Measurements from ENCODE around the gene CNKSR1. TPM values are rescaled to one million over a fixed set of nuclear protein-coding genes. Genes with fewer than 3 reads are reported as not detected.

The CNKSR1 gene
- total RNA-seq, 4 donors from 2014 or later = 16.8 to 71.4 (median 45.0) TPM

DNA sequence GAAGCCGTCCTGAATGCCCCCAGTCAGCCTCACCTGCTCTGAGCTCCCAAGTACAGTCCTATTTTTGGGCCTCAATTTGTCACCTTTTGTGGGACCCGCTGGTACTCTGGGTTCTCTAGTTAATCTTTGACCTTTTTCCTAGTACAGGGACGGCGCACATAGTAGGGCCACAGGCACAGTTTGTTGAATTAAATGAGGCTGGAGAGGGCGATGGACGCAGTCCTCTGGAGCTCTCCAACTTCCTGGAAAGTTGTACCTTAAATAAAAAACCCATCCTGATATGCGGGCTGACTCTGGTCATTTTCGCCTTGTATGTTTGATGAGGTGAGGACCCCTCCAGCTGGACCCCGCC lies 13.6 kb upstream of the CNKSR1 start:
- intact Hi-C loops (cut with DNase I; ENCODE audit: low total_unique reads) = no loop called here
- DNase-seq (ENCODE audit: low spot score in 2 of 2) = no peak
- 68 to 78% methylated on average over 9 of the region's 9 CpGs for WGBS, 2 donors
- H3K4me3 ChIP-seq (ENCODE audit: low read depth, poor library complexity, severe bottlenecking) = no peak overlapping the region
- TF ChIP-seq, protein P1, sequence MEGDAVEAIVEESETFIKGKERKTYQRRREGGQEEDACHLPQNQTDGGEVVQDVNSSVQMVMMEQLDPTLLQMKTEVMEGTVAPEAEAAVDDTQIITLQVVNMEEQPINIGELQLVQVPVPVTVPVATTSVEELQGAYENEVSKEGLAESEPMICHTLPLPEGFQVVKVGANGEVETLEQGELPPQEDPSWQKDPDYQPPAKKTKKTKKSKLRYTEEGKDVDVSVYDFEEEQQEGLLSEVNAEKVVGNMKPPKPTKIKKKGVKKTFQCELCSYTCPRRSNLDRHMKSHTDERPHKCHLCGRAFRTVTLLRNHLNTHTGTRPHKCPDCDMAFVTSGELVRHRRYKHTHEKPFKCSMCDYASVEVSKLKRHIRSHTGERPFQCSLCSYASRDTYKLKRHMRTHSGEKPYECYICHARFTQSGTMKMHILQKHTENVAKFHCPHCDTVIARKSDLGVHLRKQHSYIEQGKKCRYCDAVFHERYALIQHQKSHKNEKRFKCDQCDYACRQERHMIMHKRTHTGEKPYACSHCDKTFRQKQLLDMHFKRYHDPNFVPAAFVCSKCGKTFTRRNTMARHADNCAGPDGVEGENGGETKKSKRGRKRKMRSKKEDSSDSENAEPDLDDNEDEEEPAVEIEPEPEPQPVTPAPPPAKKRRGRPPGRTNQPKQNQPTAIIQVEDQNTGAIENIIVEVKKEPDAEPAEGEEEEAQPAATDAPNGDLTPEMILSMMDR (IDR thresholded peaks at IDR 0.05) = no peak
- no peak for TF ChIP-seq POLR2A (IDR thresholded peaks at IDR 0.05)

DNA sequence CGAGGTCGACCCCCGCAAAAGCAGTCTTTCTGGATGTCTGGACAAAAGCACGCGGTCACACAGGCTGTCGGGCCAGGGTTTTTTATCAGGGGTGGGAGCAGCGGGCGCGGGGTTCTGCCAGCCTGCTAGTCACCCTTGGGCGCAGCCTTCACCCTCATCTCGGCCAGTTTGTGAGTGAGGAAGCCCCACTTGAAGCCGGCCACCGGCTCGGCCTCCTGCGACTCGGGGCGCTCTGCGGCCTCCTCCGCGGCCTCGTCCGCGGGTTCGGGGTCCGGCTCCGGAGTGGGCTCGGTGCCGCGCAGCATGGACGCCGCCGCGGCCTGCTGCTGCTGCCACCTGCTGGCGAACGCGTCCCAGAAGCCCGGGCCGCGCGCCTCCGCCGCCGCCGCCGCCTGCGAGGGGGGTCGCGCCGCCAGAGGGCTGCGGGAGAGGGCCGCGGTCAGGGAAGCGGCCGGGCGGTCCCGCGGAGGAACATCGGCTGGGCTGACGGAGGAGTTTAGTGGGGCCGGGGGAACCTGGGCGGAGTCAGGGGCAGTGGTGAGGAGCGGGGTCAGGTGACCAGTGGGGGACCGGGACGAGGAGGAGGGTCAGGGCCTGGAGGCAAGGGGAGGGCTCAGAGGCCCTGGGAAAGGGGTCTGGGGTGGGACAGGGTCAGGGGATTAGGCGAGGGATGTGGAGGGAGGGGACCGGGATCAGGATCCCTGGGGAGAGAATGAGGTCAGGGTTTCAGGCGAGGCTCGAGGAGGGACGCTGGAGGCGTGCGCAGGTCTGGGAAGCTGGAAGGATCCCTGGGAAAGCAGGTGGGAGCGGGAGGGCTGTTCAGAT lies 13.0 kb upstream of the CNKSR1 start:
- TF ChIP-seq POLR2A (IDR thresholded peaks at IDR 0.05) = no peak
- TF ChIP-seq, protein P1 (IDR thresholded peaks at IDR 0.05) = no peak
- intact Hi-C loops (cut with DNase I; ENCODE audit: low total_unique reads) = no loop called here
- DNase-seq (ENCODE audit: low spot score in 2 of 2) = no peak
- H3K4me3 ChIP-seq (ENCODE audit: low read depth, poor library complexity, severe bottlenecking) = peak overlapping the region; percentile 16
- WGBS, 2 donors = 12 to 13% methylated on average over 28 to 44 of the region's 72 CpGs

DNA sequence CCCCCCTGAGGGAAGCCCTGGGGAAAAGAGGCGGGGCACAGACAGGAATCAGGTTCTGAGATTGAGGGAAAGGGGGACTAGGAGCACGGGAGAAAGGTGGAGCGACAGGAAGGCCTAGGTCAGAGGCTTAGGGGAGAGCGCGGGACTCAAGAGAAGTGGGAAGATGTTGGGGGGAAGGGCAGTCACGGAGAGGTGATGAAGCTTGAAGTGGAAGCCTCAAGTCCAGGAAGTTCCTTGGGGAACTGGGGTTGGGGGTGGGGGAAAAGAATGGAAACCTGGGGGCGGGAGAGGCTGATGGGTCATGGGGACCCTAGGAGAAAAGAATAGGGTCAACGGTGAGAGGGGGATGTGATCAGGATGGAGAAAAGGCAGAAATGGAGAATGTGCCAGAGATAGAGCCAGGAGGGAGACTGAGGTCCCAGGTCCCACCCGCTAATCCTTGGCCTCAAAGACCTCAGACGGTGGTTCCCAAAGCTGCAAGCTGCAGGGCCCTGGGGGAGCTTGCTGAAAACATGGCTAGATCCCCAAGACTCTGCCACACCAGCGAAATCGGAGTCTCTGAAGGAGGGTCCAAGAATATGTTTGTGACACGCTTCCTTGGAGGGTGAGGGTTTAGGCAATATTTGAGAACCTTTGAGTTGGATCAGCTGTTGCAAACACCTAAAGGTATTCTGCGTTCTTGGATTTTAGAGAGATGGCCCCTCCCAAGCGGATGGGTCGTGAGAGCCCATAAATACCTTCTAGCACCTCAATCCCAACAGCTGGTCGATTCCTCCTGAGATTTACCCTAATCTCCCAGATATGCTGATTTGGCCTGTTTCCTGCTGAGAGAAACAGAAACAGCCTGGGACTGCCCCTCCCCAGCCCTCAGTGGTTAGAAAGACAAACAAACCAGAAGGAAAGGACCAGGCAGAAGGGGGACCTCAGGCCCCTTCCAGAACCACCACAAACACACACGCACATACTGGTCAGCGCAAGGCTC lies 12.1 kb upstream of the CNKSR1 start:
- no peak overlapping the region for H3K4me3 ChIP-seq (ENCODE audit: low read depth, poor library complexity, severe bottlenecking)
- 74 to 75% methylated on average over 19 of the region's 19 CpGs for WGBS, 2 donors
- no peak for DNase-seq (ENCODE audit: low spot score in 2 of 2)
- intact Hi-C loops (cut with DNase I; ENCODE audit: low total_unique reads) = no loop called here
- TF ChIP-seq, protein P1 (IDR thresholded peaks at IDR 0.05) = no peak
- no peak for TF ChIP-seq POLR2A (IDR thresholded peaks at IDR 0.05)

DNA sequence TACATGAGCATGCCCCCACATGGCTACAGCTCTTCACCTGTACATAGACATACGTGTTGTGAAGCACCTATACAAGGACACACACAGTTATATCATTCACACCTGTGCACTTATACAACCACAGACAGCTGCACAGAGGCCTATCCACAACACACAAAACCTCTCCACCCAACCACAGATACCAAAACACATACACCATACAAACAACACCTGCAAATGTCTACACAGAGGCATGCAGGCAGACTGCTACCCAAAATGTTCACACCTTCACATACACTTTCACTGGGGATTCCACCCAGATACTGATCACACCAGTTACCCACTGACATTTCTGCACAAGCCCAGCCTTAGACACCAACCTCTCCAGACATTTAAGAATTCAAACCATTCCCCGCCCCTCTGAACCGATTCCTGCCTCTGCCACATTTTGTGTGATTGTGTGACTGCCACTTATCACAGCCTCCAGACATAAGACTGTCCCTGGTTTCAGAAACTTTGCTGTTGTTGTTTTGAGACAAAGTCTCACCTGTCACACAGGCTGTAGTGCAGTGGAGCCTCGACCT lies 10.5 kb upstream of the CNKSR1 start:
- intact Hi-C loops (cut with DNase I; ENCODE audit: low total_unique reads) = no loop called here
- TF ChIP-seq POLR2A (IDR thresholded peaks at IDR 0.05) = no peak
- TF ChIP-seq, protein P1 (IDR thresholded peaks at IDR 0.05) = no peak
- DNase-seq (ENCODE audit: low spot score in 2 of 2) = no peak
- 86 to 87% methylated on average over 4 of the region's 4 CpGs for WGBS, 2 donors
- no peak overlapping the region for H3K4me3 ChIP-seq (ENCODE audit: low read depth, poor library complexity, severe bottlenecking)

DNA sequence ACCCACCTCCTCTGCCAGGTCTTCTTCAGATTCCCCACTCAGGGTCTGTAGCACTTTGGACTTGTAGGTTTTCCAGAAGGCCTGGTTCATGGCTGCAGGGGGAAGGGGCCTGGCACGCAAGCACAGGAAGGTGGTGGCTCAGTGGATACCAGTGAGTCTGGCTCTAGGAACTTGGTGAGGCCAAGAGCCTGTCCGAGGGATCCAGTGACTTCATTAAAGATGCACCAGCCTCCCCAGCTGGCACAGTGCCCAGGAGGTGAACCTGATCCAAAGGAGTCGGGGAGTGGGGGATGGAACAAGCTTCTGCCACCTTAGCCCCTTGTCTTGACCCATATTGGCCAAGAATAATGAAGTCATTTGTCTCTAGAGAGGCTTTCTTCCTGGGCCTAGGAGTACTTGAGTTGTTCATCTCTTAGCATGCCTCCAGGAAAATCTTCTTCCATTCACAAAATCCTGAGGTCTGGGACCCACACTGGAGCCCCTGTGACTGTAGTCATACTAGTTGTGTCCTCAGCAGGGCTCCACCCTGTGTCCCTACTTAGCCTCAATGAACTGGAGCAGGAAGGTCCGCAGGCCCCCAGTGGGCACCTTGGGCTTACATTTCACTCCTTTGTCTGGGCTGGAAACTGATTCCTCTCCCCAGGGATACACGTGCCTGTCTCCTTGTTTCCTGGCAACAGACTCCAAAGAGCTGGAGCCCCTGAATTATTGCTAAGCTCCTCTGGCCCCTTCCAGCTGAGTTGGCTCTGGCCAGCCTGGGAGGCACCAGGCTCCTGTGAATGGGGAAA lies 8.7 kb upstream of the CNKSR1 start, which contains the start of gene C1orf232:
C1orf232 (minus strand) TSS at position 554 of the 788 bp plus-strand sequence; CDS start at position 90, 464 bp downstream.
- DNase-seq (ENCODE audit: low spot score in 2 of 2) = no peak
- WGBS, 2 donors = 65 to 66% methylated on average over 4 to 5 of the region's 5 CpGs
- H3K4me3 ChIP-seq (ENCODE audit: low read depth, poor library complexity, severe bottlenecking) = peak within 1 kb of the TSS; percentile 84
- intact Hi-C loops (cut with DNase I; ENCODE audit: low total_unique reads) = no loop called here
- TF ChIP-seq POLR2A (IDR thresholded peaks at IDR 0.05) = no peak
- TF ChIP-seq, protein P1 (IDR thresholded peaks at IDR 0.05) = no peak

Measured in lower leg skin (tissue), 4 donors.